ENCODE data around the gene GREB1. TPM values are rescaled to one million over a fixed set of nuclear protein-coding genes. Genes with fewer than 3 reads are reported as not detected.

Gene GREB1
- total and polyA plus RNA-seq, 2 of the 13 experiments (the other 11 are each of a cell fraction or from before 2014, with no cell fraction given), result 31.3 to 61.2 TPM

- no peak for TF ChIP-seq CEBPZ (IDR thresholded peaks at IDR 0.05; ENCODE audit: low read length)
- 0 out of 2 replicates have a peak, but pooled peaks have one; percentile 1 for TF ChIP-seq SMC3 (IDR thresholded peaks at IDR 0.05; ENCODE audit: low read length)
- TF ChIP-seq SAP130 (CRISPR knock-in tag; IDR thresholded peaks at IDR 0.05; ENCODE audit: low read depth), result peak; percentile 36; the same call in 1 of the 2 replicates
- no peak for TF ChIP-seq ZNF607 (CRISPR knock-in tag; IDR thresholded peaks at IDR 0.05; ENCODE audit: borderline replicate concordance)
- no peak for TF ChIP-seq RAD51 (IDR thresholded peaks at IDR 0.05; ENCODE audit: borderline replicate concordance)
- TF ChIP-seq IRF2 (CRISPR knock-in tag; IDR thresholded peaks at IDR 0.05), result no peak
- peak; percentile 24; the same call in 1 of the 2 replicates for TF ChIP-seq UBTF (CRISPR knock-in tag; IDR thresholded peaks at IDR 0.05)
- TF ChIP-seq PITX1 (CRISPR knock-in tag; IDR thresholded peaks at IDR 0.05), result 0 out of 2 replicates have a peak, but pooled peaks have one; percentile 37
- TF ChIP-seq ZNF317 (CRISPR knock-in tag; IDR thresholded peaks at IDR 0.05), result 0 out of 2 replicates have a peak, but pooled peaks have one; percentile 16
- no peak for TF ChIP-seq PREB (CRISPR knock-in tag; IDR thresholded peaks at IDR 0.05)
- TF ChIP-seq ZNF124 (CRISPR knock-in tag; IDR thresholded peaks at IDR 0.05), result no peak
- TF ChIP-seq HOXD1 (CRISPR knock-in tag; IDR thresholded peaks at IDR 0.05), result 0 out of 2 replicates have a peak, but pooled peaks have one; percentile 10
- TF ChIP-seq CSRNP2 (CRISPR knock-in tag; conservative IDR thresholded peaks at IDR 0.05; ENCODE audit: low read depth), result no peak
- no peak for TF ChIP-seq ZNF766 (CRISPR knock-in tag; IDR thresholded peaks at IDR 0.05; ENCODE audit: borderline replicate concordance)
- no peak for TF ChIP-seq ZNF253 (CRISPR knock-in tag; IDR thresholded peaks at IDR 0.05; ENCODE audit: borderline replicate concordance)
- TF ChIP-seq ZNF180 (CRISPR knock-in tag; IDR thresholded peaks at IDR 0.05; ENCODE audit: borderline replicate concordance, low read depth), result no peak
- TF ChIP-seq CBX5 (CRISPR knock-in tag; IDR thresholded peaks at IDR 0.05; ENCODE audit: borderline replicate concordance), result no peak
- TF ChIP-seq ZBTB7A (CRISPR knock-in tag; IDR thresholded peaks at IDR 0.05), result no peak
- no peak for TF ChIP-seq ZSCAN31 (CRISPR knock-in tag; IDR thresholded peaks at IDR 0.05; ENCODE audit: low read depth)
- TF ChIP-seq MLXIP (CRISPR knock-in tag; IDR thresholded peaks at IDR 0.05; ENCODE audit: borderline replicate concordance), result no peak
These were observed 16.5 kb downstream of the GREB1 start (continued) for GRCh38 chr2:11550302-11550701.

Data from HepG2 (cell line).